ENCODE results near the gene CTNND1. TPM values are rescaled to one million over a fixed set of nuclear protein-coding genes. Genes with fewer than 3 reads are reported as not detected.

CTNND1 gene
- total and polyA plus RNA-seq, 2 of the 8 experiments (the other 6 are each of a cell fraction or from before 2014, with no cell fraction given): 91.9 to 164 TPM

- no peak overlapping the region for H2BK12ac ChIP-seq (ENCODE audit: low read depth, low read length)
- H3K79me2 ChIP-seq (ENCODE audit: control insufficient read depth in 1 of 2, insufficient read depth in 2 of 2, low read length in 2 of 2): peaks cover 41 to 57% of the 10 kb centered on the region in 2 experiments
- 1% methylated on average over 9 of the region's 9 CpGs; no CpG with 5 or more reads in 1 of the 2 experiments for WGBS, 2 experiments (ENCODE audit: extremely low coverage in 1 of 2, insufficient coverage in 1 of 2, insufficient read length in 1 of 2, insufficient replicate concordance in 2 of 2, low coverage in 1 of 2, low lambda C conversion rate in 2 of 2, missing lambda C conversion rate in 1 of 2)
- H3K4me1 ChIP-seq (replicated peaks in 1 of 4; ENCODE audit: control insufficient read depth in 3 of 4, insufficient read depth in 4 of 4, low read length in 3 of 4): peaks cover 0 to 10% (median 2%) of the 10 kb centered on the region in 4 experiments; a peak in 1 of 7 replicates
- H3K56ac ChIP-seq (replicated peaks; ENCODE audit: insufficient read length, low read depth, low read length): peak overlapping the region; percentile 8
- H4K8ac ChIP-seq (ENCODE audit: extremely low read depth, insufficient read depth, low read length): no peak overlapping the region
- no peak overlapping the region for H2BK120ac ChIP-seq (replicated peaks; ENCODE audit: low read depth, low read length)
- FAIRE-seq (no peak), DNase-seq (ENCODE audit: low read depth in 1 of 2, low spot score in 2 of 2) (no peak)
- no peak overlapping the region for H4K91ac ChIP-seq (replicated peaks; ENCODE audit: insufficient read length, low read length)
- no peak overlapping the region for H2BK20ac ChIP-seq (ENCODE audit: low read length)
- H3K27ac ChIP-seq (ENCODE audit: low read depth, low read length): peak overlapping the region; percentile 93
- no peaks in the 10 kb centered on the region for H3K36me3 ChIP-seq (ENCODE audit: control insufficient read depth in 2 of 4, insufficient read depth in 4 of 4, low read length in 3 of 4)
- H2AFZ ChIP-seq (ENCODE audit: low read length): no peak overlapping the region
- H3K27me3 ChIP-seq (replicated peaks in 1 of 4; ENCODE audit: control insufficient read depth in 3 of 4, extremely low read depth in 1 of 4, insufficient read depth in 3 of 4, low read length in 3 of 4): no peaks in the 10 kb centered on the region
- no peak overlapping the region for H2BK5ac ChIP-seq (ENCODE audit: low read depth, low read length)
- H3K4me3 ChIP-seq (ENCODE audit: extremely low read depth in 1 of 4, insufficient read depth in 2 of 4, low read depth in 3 of 4, low read length in 4 of 4): peak overlapping the region; percentile 88 to 97 (median 91)
- H3K9me3 ChIP-seq (ENCODE audit: insufficient read depth in 2 of 2, low read depth in 1 of 2, low read length in 1 of 2): no peaks in the 10 kb centered on the region
- no peak overlapping the region for H2AK5ac ChIP-seq (ENCODE audit: low read depth, low read length)
- TF ChIP-seq POLR2A (IDR thresholded peaks at IDR 0.05; ENCODE audit: control extremely low read depth in 1 of 2, low read depth in 2 of 2, low read length in 2 of 2): peak in 1 of 2 experiments; percentile 12; a peak in 1 of 3 replicates
- no peak for TF ChIP-seq CEBPB (IDR thresholded peaks at IDR 0.05; ENCODE audit: low read depth, low read length)
- POLR2A ChIA-PET (ENCODE audit: partially characterized antibody): interaction anchor here (0.7 to 14.5 kb wide), 16 partner anchors 8 to 140 kb away, joined by 3 to 329 read pairs (median 6); partner anchors contain the start of genes BTBD18, MED19, SELENOH and TMX2
- peak overlapping the region; percentile 77 to 90 (median 88) for H3K9ac ChIP-seq (replicated peaks in 1 of 4; ENCODE audit: extremely low read depth in 1 of 4, low read depth in 3 of 4, low read length in 3 of 4)
- H3K14ac ChIP-seq (ENCODE audit: insufficient read length): no peak overlapping the region
- H3K4me2 ChIP-seq (ENCODE audit: insufficient read depth in 1 of 2, low read depth in 2 of 2, low read length in 2 of 2): peak overlapping the region; percentile 68 to 78; a peak in 3 of 4 replicates
- peaks cover 6% of the 10 kb centered on the region; the same call in 1 of the 2 replicates for H3K79me1 ChIP-seq (ENCODE audit: low read depth, low read length)
- no peak overlapping the region for H2BK15ac ChIP-seq (ENCODE audit: low read length)
- no peak overlapping the region for H3K18ac ChIP-seq (ENCODE audit: extremely low read depth, low read length)
- H3K23ac ChIP-seq (ENCODE audit: insufficient read length): no peak overlapping the region
- CTCF ChIA-PET (ENCODE audit: partially characterized antibody): interaction anchor here (1.2 to 10.0 kb wide), 7 partner anchors 10 to 39 kb away, joined by 3 to 119 read pairs (median 9); partner anchors contain the start of gene BTBD18
- peaks cover 4% of the 10 kb centered on the region; the same call in 1 of the 2 replicates for H3K23me2 ChIP-seq (ENCODE audit: low read depth, low read length)
- peak overlapping the region; percentile 59 for H4K5ac ChIP-seq (ENCODE audit: insufficient read length, low read depth, low read length)
- H4K20me1 ChIP-seq (replicated peaks in 1 of 2; ENCODE audit: control insufficient read depth in 1 of 2, insufficient read depth in 2 of 2, low read length in 2 of 2): peaks cover 3 to 5% of the 10 kb centered on the region in 2 experiments
- peak overlapping the region; percentile 44 for H3K4ac ChIP-seq (replicated peaks; ENCODE audit: insufficient read length, low read depth, low read length)
Observed at GRCh38 chr11:57762235-57762861, 746 bp downstream of the CTNND1 start.
